AG04449 (cell line): ENCODE results near the gene GMDS.

Experiments used
- CTCF ChIA-PET: fragments of 350-600 bp; formaldehyde crosslinking; extraction: SDS; loops from one replicate; lab custom pipeline; 2021; ENCODE audit warnings: antibody characterized with exemption; lab: Yijun Ruan, JAX
- POLR2A ChIA-PET: fragments of 400-600, 350-600 bp; formaldehyde crosslinking; extraction: SDS; loops from one replicate; lab custom pipeline; 2020; ENCODE audit warnings: antibody characterized with exemption, inconsistent platforms; lab: Yijun Ruan, JAX
- DNase-seq: peaks from one replicate; pipeline ENCODE4 v3.0.0-alpha.2; 2010; ENCODE audit warnings: low read depth, low spot score
- H3K4me3 ChIP-seq: 2 replicates; pipeline ENCODE4 v1.5.1; 2011; ENCODE audit warnings: low read depth, mild to moderate bottlenecking, control low read depth, low read length
- TF ChIP-seq, protein P1 (sequence below): IDR thresholded peaks from one replicate; pipeline ENCODE4 v1.5.1; 2011; ENCODE audit warnings: mild to moderate bottlenecking, moderate library complexity, low read length, control low read depth, inconsistent platforms; ENCODE audit not compliant: insufficient read depth; ENCODE audit errors: missing control alignments

Gene GMDS

DNA sequence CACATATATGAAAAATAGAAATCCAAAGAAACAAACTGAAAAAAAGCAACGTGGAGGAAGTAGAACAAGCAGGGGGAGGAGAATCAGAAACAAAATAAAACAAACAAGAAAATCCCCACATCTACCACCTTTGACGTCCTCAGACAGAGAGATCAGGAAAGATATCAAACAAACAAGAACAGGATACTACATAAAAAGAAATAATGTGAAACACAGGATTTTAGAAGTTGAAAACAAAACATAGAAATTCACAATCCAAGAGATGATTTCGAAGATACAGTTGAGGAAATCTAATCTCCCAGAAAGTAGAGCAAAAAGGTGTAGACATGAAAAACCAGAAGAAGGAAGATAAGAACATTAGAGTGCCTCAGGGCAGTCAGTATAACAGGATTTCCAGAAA is 514.5 kb downstream of the GMDS start:
- POLR2A ChIA-PET = no interaction called here
- DNase-seq = no peak
- CTCF ChIA-PET = no interaction called here
- TF ChIP-seq, protein P1, sequence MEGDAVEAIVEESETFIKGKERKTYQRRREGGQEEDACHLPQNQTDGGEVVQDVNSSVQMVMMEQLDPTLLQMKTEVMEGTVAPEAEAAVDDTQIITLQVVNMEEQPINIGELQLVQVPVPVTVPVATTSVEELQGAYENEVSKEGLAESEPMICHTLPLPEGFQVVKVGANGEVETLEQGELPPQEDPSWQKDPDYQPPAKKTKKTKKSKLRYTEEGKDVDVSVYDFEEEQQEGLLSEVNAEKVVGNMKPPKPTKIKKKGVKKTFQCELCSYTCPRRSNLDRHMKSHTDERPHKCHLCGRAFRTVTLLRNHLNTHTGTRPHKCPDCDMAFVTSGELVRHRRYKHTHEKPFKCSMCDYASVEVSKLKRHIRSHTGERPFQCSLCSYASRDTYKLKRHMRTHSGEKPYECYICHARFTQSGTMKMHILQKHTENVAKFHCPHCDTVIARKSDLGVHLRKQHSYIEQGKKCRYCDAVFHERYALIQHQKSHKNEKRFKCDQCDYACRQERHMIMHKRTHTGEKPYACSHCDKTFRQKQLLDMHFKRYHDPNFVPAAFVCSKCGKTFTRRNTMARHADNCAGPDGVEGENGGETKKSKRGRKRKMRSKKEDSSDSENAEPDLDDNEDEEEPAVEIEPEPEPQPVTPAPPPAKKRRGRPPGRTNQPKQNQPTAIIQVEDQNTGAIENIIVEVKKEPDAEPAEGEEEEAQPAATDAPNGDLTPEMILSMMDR = no peak
- H3K4me3 ChIP-seq = no peak overlapping the region

DNA sequence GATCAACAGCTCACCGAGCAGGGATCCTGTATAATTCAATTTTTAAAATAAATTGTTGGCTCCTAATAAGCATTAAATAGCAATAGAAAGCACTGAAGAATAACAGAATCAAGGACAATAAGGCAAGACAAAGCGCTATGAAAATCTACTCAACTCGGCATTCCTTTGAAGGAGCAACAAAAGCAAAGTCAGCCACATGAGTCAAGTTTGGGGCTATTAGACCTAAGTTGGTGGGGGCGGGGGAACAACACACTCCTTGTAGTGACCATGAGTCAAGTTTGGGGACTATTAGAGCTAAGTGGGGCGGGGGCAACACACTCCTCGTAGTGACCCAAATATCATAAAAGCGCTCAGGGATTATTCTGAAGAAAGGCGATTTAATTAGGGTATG is 515.7 kb downstream of the GMDS start:
- no peak overlapping the region for H3K4me3 ChIP-seq
- TF ChIP-seq, protein P1 = no peak
- ChIA-PET POLR2A (no interaction called here), CTCF (interaction anchor here (1.2 kb wide), 1 partner anchor 27 kb away, joined by 3 read pairs; no protein-coding TSS in a partner anchor)
- DNase-seq = no peak

DNA sequence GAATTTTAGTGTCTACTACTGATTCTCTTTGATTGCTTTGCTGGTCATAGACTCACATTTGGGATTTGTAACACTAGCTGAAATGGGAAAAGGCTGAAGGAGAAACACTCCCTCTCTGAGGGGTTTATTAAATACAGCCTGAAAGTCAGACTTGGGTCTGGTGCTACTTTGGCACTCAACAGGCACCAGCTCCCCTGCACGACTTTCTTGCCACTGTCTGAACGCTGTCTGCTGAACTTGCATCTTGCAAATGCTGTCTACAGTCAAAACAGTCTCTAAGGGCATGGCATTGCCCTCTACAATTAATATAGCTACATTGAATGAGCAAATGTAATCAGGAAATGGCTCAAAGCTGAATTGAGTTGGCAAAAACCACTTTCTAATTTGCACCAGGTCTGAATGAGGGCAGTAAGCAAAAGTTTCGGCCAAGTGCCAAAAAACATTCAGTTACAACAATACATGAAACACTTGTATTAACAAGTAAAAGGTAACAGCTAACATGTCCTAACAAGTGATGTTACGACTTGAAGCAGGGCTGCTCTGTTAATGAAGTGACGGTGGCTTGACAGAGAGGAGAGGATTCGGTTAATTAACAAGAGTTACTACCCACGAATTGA is 516.2 kb downstream of the GMDS start:
- TF ChIP-seq, protein P1 = no peak
- POLR2A ChIA-PET = no interaction called here
- CTCF ChIA-PET = interaction anchor here (1.2 kb wide), 1 partner anchor 27 kb away, joined by 3 read pairs; no protein-coding TSS in a partner anchor
- no peak for DNase-seq
- H3K4me3 ChIP-seq = no peak overlapping the region

DNA sequence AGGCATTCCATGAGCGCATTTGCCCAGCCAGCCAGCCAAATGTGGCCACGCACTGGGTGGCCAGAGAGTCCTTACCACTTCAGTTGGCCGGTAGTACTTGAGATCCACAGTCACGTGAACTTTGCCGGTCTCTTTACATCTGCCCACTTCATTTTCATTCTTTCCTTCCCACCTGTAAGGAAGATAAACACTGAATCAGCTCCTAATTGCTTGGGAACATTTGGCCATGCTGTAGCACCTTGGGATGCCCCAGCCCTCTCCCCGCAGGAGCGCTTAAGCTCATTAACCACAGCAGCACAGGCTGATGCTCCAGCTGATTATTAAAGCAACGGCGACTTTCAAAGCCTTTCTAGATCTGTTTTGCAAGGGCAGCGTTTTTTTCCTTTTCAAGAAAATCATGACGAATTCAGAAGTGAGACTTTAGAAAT is 519.0 kb downstream of the GMDS start:
- CTCF ChIA-PET = no interaction called here
- DNase-seq = no peak
- TF ChIP-seq, protein P1 = no peak
- H3K4me3 ChIP-seq = no peak overlapping the region
- POLR2A ChIA-PET = no interaction called here

GRCh38 chr6:1724616-1725015 is 520.8 kb downstream of the GMDS start:
- TF ChIP-seq, protein P1 = no peak
- ChIA-PET CTCF (no interaction called here), POLR2A (no interaction called here)
- DNase-seq = no peak
- H3K4me3 ChIP-seq = no peak overlapping the region

GRCh38 chr6:1724124-1724523 is 521.3 kb downstream of the GMDS start:
- POLR2A ChIA-PET = no interaction called here
- TF ChIP-seq, protein P1 = no peak

More at GRCh38 chr6:1724124-1724523, 521.3 kb downstream of the GMDS start:
- no peak overlapping the region for H3K4me3 ChIP-seq
- CTCF ChIA-PET = no interaction called here
- DNase-seq = no peak
